Fibroblast of mammary gland (primary cell): ENCODE data around the gene CYREN.

Experiments used
- DNase-seq: peaks from one replicate; pipeline ENCODE4 v3.0.0-alpha.2; 2010; ENCODE audit warnings: low read depth
- H3K4me3 ChIP-seq: 2 replicates; pipeline ENCODE4 v1.5.1; 2011; ENCODE audit warnings: low read depth, mild to moderate bottlenecking, low read length, moderate library complexity; ENCODE audit not compliant: control insufficient read depth
- CTCF ChIP-seq: conservative IDR thresholded peaks from 2 replicates; pipeline ENCODE4 v1.5.1; 2011; ENCODE audit warnings: low read depth, low read length, inconsistent platforms; ENCODE audit not compliant: control insufficient read depth, insufficient read depth

CYREN gene

GRCh38 chr7:135205850-135206249, 35.3 kb upstream of the CYREN start:
- TF ChIP-seq CTCF: no peak
- H3K4me3 ChIP-seq: no peak overlapping the region
- DNase-seq: no peak

DNA sequence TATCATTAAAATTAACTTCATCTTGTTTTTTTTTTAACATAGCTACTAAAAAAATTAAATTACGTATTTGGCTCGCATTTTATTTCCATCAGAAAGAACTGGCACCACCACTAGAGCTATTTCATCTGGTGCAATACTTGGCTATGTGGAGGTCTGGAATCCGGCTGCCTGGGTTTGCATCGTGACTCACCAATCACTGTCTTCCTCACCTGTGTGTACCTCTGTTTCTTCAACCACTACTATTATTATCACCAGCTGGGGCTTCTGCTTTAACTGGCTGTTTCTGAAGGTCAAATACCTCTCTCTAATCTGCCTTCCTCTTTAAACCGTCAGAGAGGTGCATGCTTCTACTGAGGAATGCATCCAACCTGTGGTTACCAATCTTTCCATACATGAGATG, 34.4 kb upstream of the CYREN start:
- TF ChIP-seq CTCF: no peak
- DNase-seq: no peak
- no peak overlapping the region for H3K4me3 ChIP-seq

GRCh38 chr7:135204341-135204749, 33.8 kb upstream of the CYREN start:
- TF ChIP-seq CTCF: no peak
- no peak overlapping the region for H3K4me3 ChIP-seq
- peak; percentile 88 for DNase-seq

- no peak overlapping the region for H3K4me3 ChIP-seq
- no peak for DNase-seq
- TF ChIP-seq CTCF: no peak
Observed at GRCh38 chr7:135201350-135201749, 30.8 kb upstream of the CYREN start.

DNA sequence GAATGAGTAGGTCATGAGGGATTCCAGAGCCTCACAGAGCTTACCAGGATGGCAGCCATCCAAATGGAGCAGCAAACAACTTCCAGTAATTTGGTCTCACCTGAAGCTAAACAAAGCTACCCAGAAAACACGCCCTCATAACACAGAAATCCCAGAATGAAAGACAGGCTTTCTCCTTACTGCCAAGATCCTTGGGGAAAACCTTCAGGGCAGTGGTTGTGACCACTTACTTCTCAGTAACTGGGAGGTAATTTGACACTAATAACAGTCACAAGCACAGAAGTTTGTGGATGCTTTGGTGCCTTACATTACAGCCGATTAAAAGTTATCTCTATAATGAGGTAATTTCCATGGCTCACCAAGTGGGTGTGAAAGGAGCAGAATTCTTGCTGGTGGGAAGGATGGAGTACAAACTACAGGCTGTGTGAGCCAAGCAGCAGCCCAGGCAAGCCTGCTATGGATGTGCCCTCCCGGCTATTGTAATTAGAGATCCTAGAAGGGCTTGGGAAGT, 30.4 kb upstream of the CYREN start:
- no peak overlapping the region for H3K4me3 ChIP-seq
- no peak for DNase-seq
- no peak for TF ChIP-seq CTCF

DNA sequence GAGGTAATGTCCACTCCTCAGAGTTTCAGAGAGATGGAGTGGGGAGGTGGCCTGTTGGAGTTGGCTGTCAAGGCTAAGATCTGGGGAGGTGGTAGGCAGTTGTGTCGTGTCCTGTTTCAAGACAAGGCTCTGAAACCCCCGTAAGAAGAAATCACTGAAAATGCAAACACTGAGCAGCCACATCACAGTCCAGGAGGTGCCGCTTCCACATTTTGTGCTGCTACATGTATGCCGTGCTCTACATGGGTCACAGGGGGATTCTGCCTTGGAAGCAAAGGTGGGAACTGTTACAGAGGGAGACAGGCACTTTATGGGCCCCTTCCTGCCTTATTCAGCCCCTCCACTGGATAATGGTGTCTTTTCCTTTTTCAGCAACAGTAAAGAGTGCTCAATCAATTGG, 28.9 kb upstream of the CYREN start:
- H3K4me3 ChIP-seq: no peak overlapping the region
- no peak for TF ChIP-seq CTCF
- no peak for DNase-seq
